ENCODE measurements around the gene MGAM2. TPM values are rescaled to one million over a fixed set of nuclear protein-coding genes. Genes with fewer than 3 reads are reported as not detected.

Gene MGAM2
- total and polyA plus RNA-seq, 2 donors (not counting 1 experiment from before 2014, with no cell fraction given) = not detected

GRCh38 chr7:142123184-142123583 is 11.7 kb downstream of the MGAM2 start:
- H3K79me2 ChIP-seq (ENCODE audit: control insufficient read depth, insufficient read depth, low read length) = no peaks in the 10 kb centered on the region
- H4K20me1 ChIP-seq (ENCODE audit: control insufficient read depth, extremely low read depth, insufficient read depth, low read length) = no peaks in the 10 kb centered on the region
- no peak overlapping the region for H3K4me2 ChIP-seq (ENCODE audit: extremely low read depth, insufficient read depth, low read length)
- TF ChIP-seq EZH2 (IDR thresholded peaks at IDR 0.05; ENCODE audit: low read length, missing control alignments) = no peak
- TF ChIP-seq CTCF (conservative IDR thresholded peaks at IDR 0.05 in 1 of 2, IDR thresholded peaks at IDR 0.05 in 1 of 2; ENCODE audit: low read depth in 1 of 2, low read length in 2 of 2) = no peak
- no peaks in the 10 kb centered on the region for H3K9me3 ChIP-seq (ENCODE audit: control insufficient read depth, insufficient read depth, low read depth, low read length)
- H3K4me1 ChIP-seq (ENCODE audit: control insufficient read depth, extremely low read depth, insufficient read depth, low read length) = no peaks in the 10 kb centered on the region
- no peaks in the 10 kb centered on the region for H3K27me3 ChIP-seq (ENCODE audit: control insufficient read depth, insufficient read depth, low read length)
- no peak overlapping the region for H3K4me3 ChIP-seq (replicated peaks in 1 of 4; ENCODE audit: control extremely low read depth in 1 of 4, insufficient read depth in 1 of 4, low read depth in 3 of 4, low read length in 4 of 4)
- no peak overlapping the region for H2AFZ ChIP-seq (ENCODE audit: low read length)
- no peak overlapping the region for H3K27ac ChIP-seq (ENCODE audit: insufficient read depth, low read length)
- no peak overlapping the region for H3K9ac ChIP-seq (ENCODE audit: insufficient read depth, low read length)
- DNase-seq (ENCODE audit: low read depth in 2 of 2) = no peak
- no peaks in the 10 kb centered on the region for H3K36me3 ChIP-seq (ENCODE audit: control insufficient read depth, insufficient read depth, low read length)

- Histone ChIP-seq H3K27ac (ENCODE audit: insufficient read depth, low read length) (no peak overlapping the region), H3K4me1 (ENCODE audit: control insufficient read depth, extremely low read depth, insufficient read depth, low read length) (no peaks in the 10 kb centered on the region), H3K4me3 (replicated peaks in 1 of 4; ENCODE audit: control extremely low read depth in 1 of 4, insufficient read depth in 1 of 4, low read depth in 3 of 4, low read length in 4 of 4) (no peak overlapping the region), H4K20me1 (ENCODE audit: control insufficient read depth, extremely low read depth, insufficient read depth, low read length) (no peaks in the 10 kb centered on the region), H3K79me2 (ENCODE audit: control insufficient read depth, insufficient read depth, low read length) (no peaks in the 10 kb centered on the region), H3K9me3 (ENCODE audit: control insufficient read depth, insufficient read depth, low read depth, low read length) (no peaks in the 10 kb centered on the region), H3K27me3 (ENCODE audit: control insufficient read depth, insufficient read depth, low read length) (no peaks in the 10 kb centered on the region), H2AFZ (ENCODE audit: low read length) (no peak overlapping the region), H3K36me3 (ENCODE audit: control insufficient read depth, insufficient read depth, low read length) (no peaks in the 10 kb centered on the region), H3K4me2 (ENCODE audit: extremely low read depth, insufficient read depth, low read length) (no peak overlapping the region), H3K9ac (ENCODE audit: insufficient read depth, low read length) (no peak overlapping the region)
- TF ChIP-seq CTCF (conservative IDR thresholded peaks at IDR 0.05 in 1 of 2, IDR thresholded peaks at IDR 0.05 in 1 of 2; ENCODE audit: low read depth in 1 of 2, low read length in 2 of 2) (no peak), EZH2 (IDR thresholded peaks at IDR 0.05; ENCODE audit: low read length, missing control alignments) (no peak)
- DNase-seq (ENCODE audit: low read depth in 2 of 2) = no peak
Observed at GRCh38 chr7:142125256-142125955, 13.9 kb downstream of the MGAM2 start.

- H3K4me2 ChIP-seq (ENCODE audit: extremely low read depth, insufficient read depth, low read length) = no peak overlapping the region
- no peaks in the 10 kb centered on the region for H4K20me1 ChIP-seq (ENCODE audit: control insufficient read depth, extremely low read depth, insufficient read depth, low read length)
- no peak for TF ChIP-seq CTCF (conservative IDR thresholded peaks at IDR 0.05 in 1 of 2, IDR thresholded peaks at IDR 0.05 in 1 of 2; ENCODE audit: low read depth in 1 of 2, low read length in 2 of 2)
- TF ChIP-seq EZH2 (IDR thresholded peaks at IDR 0.05; ENCODE audit: low read length, missing control alignments) = no peak
- H3K9me3 ChIP-seq (ENCODE audit: control insufficient read depth, insufficient read depth, low read depth, low read length) = no peaks in the 10 kb centered on the region
- H2AFZ ChIP-seq (ENCODE audit: low read length) = no peak overlapping the region
- H3K27ac ChIP-seq (ENCODE audit: insufficient read depth, low read length) = no peak overlapping the region
- H3K9ac ChIP-seq (ENCODE audit: insufficient read depth, low read length) = no peak overlapping the region
- no peak for DNase-seq (ENCODE audit: low read depth in 2 of 2)
- no peaks in the 10 kb centered on the region for H3K27me3 ChIP-seq (ENCODE audit: control insufficient read depth, insufficient read depth, low read length)
- no peaks in the 10 kb centered on the region for H3K36me3 ChIP-seq (ENCODE audit: control insufficient read depth, insufficient read depth, low read length)
- H3K4me1 ChIP-seq (ENCODE audit: control insufficient read depth, extremely low read depth, insufficient read depth, low read length) = no peaks in the 10 kb centered on the region
- H3K4me3 ChIP-seq (replicated peaks in 1 of 4; ENCODE audit: control extremely low read depth in 1 of 4, insufficient read depth in 1 of 4, low read depth in 3 of 4, low read length in 4 of 4) = no peak overlapping the region
- H3K79me2 ChIP-seq (ENCODE audit: control insufficient read depth, insufficient read depth, low read length) = no peaks in the 10 kb centered on the region
Observed at GRCh38 chr7:142130267-142130666, 18.7 kb downstream of the MGAM2 start.
